Type B pancreatic cell (in vitro differentiated cells): ENCODE measurements around the gene CTNND2. TPM values are rescaled to one million over a fixed set of nuclear protein-coding genes. Genes with fewer than 3 reads are reported as not detected.
"Not testable (repeated sequence)": the region's sequence is repeated elsewhere in the genome, so short reads cannot be mapped to it uniquely, and the experiment has no call there.

ENCODE experiments used
- DNase-seq: peaks from one replicate; pipeline ENCODE4 v3.0.0; 2021; ENCODE audit warnings: mixed read lengths; ENCODE audit not compliant: unreplicated experiment; ENCODE audit errors: extremely low spot score
- H3K27ac Mint-ChIP-seq: 2 replicates; pipeline ENCODE4 v1.8.0; 2021; ENCODE audit warnings: mild to moderate bottlenecking, mixed read lengths
- H3K27me3 Mint-ChIP-seq: 2 replicates; pipeline ENCODE4 v1.8.0; 2021; ENCODE audit warnings: mixed read lengths
- H3K36me3 Mint-ChIP-seq: 2 replicates; pipeline ENCODE4 v1.8.0; 2021; ENCODE audit warnings: mixed read lengths
- H3K4me1 Mint-ChIP-seq: one replicate; pipeline ENCODE4 v1.8.0; 2021; ENCODE audit warnings: mixed read lengths; ENCODE audit not compliant: unreplicated experiment
- H3K4me3 Mint-ChIP-seq: 2 replicates; pipeline ENCODE4 v1.8.0; 2021; ENCODE audit warnings: mild to moderate bottlenecking, mixed read lengths
- H3K9me3 Mint-ChIP-seq: 2 replicates; pipeline ENCODE4 v1.8.0; 2021; ENCODE audit warnings: mixed read lengths
- total RNA-seq: library from RNA; stranded (reverse); gene quantifications from 2 replicates; pipeline ENCODE4 v1.2.1, GENCODE V29; 2021; ENCODE audit warnings: low replicate concordance
- TF ChIP-seq, protein P1 (sequence below): fragments of 200-600 bp; sonication (generic); conservative IDR thresholded peaks from 2 replicates; pipeline ENCODE4 v1.5.0; 2021; ENCODE audit warnings: antibody characterized with exemption, mild to moderate bottlenecking

CTNND2 gene
- total RNA-seq, 1 donor from 2014 or later: 49.5 TPM

- Mint-ChIP-seq H3K27ac (no peak overlapping the region), H3K9me3 (no peaks in the 10 kb centered on the region), H3K4me3 (no peak overlapping the region), H3K36me3 (no peaks in the 10 kb centered on the region), H3K27me3 (no peaks in the 10 kb centered on the region), H3K4me1 (no peaks in the 10 kb centered on the region)
- TF ChIP-seq, protein P1, sequence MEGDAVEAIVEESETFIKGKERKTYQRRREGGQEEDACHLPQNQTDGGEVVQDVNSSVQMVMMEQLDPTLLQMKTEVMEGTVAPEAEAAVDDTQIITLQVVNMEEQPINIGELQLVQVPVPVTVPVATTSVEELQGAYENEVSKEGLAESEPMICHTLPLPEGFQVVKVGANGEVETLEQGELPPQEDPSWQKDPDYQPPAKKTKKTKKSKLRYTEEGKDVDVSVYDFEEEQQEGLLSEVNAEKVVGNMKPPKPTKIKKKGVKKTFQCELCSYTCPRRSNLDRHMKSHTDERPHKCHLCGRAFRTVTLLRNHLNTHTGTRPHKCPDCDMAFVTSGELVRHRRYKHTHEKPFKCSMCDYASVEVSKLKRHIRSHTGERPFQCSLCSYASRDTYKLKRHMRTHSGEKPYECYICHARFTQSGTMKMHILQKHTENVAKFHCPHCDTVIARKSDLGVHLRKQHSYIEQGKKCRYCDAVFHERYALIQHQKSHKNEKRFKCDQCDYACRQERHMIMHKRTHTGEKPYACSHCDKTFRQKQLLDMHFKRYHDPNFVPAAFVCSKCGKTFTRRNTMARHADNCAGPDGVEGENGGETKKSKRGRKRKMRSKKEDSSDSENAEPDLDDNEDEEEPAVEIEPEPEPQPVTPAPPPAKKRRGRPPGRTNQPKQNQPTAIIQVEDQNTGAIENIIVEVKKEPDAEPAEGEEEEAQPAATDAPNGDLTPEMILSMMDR: no peak
- DNase-seq: no peak
These were observed 263.9 kb downstream of the CTNND2 start for GRCh38 chr5:11640158-11640873.

- DNase-seq: no peak
- H3K27ac Mint-ChIP-seq: no peak overlapping the region
- no peaks in the 10 kb centered on the region for H3K4me1 Mint-ChIP-seq
- TF ChIP-seq, protein P1: no peak
- no peaks in the 10 kb centered on the region for H3K36me3 Mint-ChIP-seq
- H3K9me3 Mint-ChIP-seq: no peaks in the 10 kb centered on the region
- H3K4me3 Mint-ChIP-seq: no peak overlapping the region
- no peaks in the 10 kb centered on the region for H3K27me3 Mint-ChIP-seq
These were observed 281.5 kb downstream of the CTNND2 start for GRCh38 chr5:11622785-11623184.

DNA sequence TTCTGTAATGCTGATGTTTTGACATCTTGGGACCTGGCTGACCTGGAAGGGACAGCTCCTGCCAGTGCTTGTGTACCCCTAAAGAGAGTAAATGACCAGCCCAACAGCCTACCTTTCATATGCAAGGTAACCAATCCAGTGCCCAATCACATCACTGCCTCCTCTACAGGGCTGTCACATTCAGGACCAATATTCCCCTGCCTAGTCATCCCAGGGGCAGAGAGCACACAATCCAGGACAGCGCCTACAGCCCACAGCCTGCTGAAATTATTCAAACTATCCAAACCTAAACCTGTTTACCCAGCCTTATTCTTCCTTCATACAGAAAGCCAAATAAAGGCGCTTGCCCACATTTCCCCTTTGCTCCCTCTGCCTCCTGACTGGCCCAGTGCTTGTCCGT is 284.1 kb downstream of the CTNND2 start:
- H3K9me3 Mint-ChIP-seq: no peaks in the 10 kb centered on the region
- TF ChIP-seq, protein P1: no peak

GRCh38 chr5:11619339-11620024 is 284.8 kb downstream of the CTNND2 start:
- H3K4me3 Mint-ChIP-seq: no peak overlapping the region
- H3K9me3 Mint-ChIP-seq: no peaks in the 10 kb centered on the region
- no peaks in the 10 kb centered on the region for H3K36me3 Mint-ChIP-seq
- no peaks in the 10 kb centered on the region for H3K27me3 Mint-ChIP-seq
- TF ChIP-seq, protein P1: peak; percentile 62
- no peak overlapping the region for H3K27ac Mint-ChIP-seq
- DNase-seq: no peak
- no peaks in the 10 kb centered on the region for H3K4me1 Mint-ChIP-seq

More for the DNA sequence above, 284.1 kb downstream of the CTNND2 start:
- no peak overlapping the region for H3K27ac Mint-ChIP-seq
- no peak overlapping the region for H3K4me3 Mint-ChIP-seq
- no peaks in the 10 kb centered on the region for H3K27me3 Mint-ChIP-seq
- no peaks in the 10 kb centered on the region for H3K4me1 Mint-ChIP-seq
- H3K36me3 Mint-ChIP-seq: no peaks in the 10 kb centered on the region
- DNase-seq: no peak

GRCh38 chr5:11617080-11617479 is 287.2 kb downstream of the CTNND2 start:
- no peak for DNase-seq
- Mint-ChIP-seq H3K36me3 (no peaks in the 10 kb centered on the region), H3K4me3 (no peak overlapping the region), H3K9me3 (no peaks in the 10 kb centered on the region), H3K4me1 (no peaks in the 10 kb centered on the region), H3K27me3 (no peaks in the 10 kb centered on the region), H3K27ac (no peak overlapping the region)
- TF ChIP-seq, protein P1: no peak

DNA sequence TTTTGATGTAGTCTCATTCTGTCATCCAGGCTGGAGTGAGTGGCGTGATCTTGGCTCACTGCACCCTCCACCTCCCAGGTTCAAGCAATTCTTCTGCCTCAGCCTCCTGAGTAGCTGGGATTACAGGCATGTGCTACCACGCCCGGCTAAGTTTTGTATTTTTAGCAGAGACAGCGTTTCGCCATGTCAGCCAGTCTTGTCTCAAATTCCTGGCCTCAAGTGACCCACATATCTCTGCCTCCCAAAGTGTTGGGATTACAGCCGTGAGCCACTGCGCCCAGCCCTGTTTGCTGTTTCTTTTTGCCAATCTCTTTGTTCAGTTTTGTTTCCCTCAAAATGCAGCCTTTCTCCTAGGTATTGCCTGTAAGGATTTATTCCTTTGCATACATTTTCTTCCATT is 287.6 kb downstream of the CTNND2 start:
- H3K27ac Mint-ChIP-seq, H3K4me1 Mint-ChIP-seq, H3K36me3 Mint-ChIP-seq, H3K4me3 Mint-ChIP-seq, H3K27me3 Mint-ChIP-seq, H3K9me3 Mint-ChIP-seq, DNase-seq: not testable (repeated sequence)
